Measurements from ENCODE around the gene GK2. TPM values are rescaled to one million over a fixed set of nuclear protein-coding genes. Genes with fewer than 3 reads are reported as not detected.

The GK2 gene
- total RNA-seq = not detected in 2 replicates

DNA sequence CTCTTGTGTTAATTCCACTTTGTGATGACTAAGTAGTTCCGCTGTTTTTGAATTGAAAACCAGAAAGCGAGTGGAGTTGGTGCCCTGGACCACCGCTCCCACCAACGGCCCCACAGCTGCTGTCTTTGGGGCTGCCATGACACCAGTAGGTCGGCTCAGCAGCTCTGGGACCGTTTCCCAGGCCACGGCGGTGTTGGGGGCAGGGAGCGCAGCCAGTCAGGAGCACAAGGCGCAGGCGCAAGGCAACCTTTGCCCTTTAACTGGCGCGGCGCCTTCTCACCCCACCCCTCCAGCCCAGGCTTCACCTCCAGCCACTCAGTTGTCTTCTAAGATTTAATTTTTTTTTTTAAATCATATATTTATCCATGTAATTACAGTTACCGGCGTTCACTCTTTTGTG is at the start of gene GK2:
Gene GK2 (minus strand): TSS at position 166 of the 400 bp plus-strand sequence. CDS start 28 bp downstream, at position 138.
- H3K27ac Mint-ChIP-seq = no peak within 1 kb of the TSS
- no peaks in the 10 kb centered on the region for H3K36me3 Mint-ChIP-seq (ENCODE audit: low read depth)
- H3K4me3 Mint-ChIP-seq (ENCODE audit: low read depth) = no peak within 1 kb of the TSS
- no peak for DNase-seq (ENCODE audit: low spot score)
- no peaks in the 10 kb centered on the region for H3K27me3 Mint-ChIP-seq (ENCODE audit: low read depth)
- intact Hi-C loops (cut with micrococcal nuclease) = no loop called here
- H3K9me3 Mint-ChIP-seq = no peaks in the 10 kb centered on the region
- H3K4me1 Mint-ChIP-seq (ENCODE audit: low read depth) = no peaks in the 10 kb centered on the region

DNA sequence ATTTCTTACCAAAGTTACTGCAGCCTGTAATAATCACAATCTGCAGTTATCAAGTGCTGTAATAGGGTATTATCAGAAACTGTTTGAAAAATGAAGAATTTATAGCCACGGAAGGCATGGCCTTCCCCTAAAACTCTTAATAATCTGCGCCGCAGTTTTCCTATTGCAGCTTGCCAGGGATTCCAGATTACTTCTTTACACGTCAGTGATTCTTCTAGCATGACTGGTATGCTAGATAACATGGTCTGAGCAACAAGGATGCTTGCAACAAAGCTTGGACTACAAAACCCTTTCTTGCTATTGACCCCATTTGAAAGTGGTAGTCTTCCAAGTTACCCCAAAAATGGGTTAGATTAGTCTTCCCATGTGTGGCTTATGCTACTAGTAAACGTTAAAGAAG is 47.2 kb upstream of the GK2 start:
- Mint-ChIP-seq H3K27me3 (ENCODE audit: low read depth) (no peaks in the 10 kb centered on the region), H3K4me3 (ENCODE audit: low read depth) (no peak overlapping the region)

DNA sequence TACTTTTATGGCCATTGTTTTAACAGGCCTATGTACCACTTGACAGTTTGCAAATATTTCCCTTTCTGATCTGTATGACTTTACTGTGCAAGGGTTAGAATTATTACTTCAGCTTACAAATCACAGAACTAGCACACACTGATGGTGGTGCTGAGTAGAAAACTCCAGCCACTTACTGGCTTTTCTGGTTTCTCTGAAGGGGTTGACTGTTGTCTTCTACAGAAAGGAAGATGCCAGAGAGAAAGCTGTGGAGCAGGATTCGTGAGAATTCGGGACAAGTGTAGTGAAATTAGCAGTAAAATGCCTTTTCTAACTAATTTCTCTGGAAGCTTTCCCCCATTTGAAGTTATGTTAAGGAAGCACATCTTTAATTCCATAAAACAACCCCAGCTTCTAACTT is 46.6 kb upstream of the GK2 start:
- Mint-ChIP-seq H3K27ac (no peak overlapping the region), H3K4me3 (ENCODE audit: low read depth) (no peak overlapping the region), H3K36me3 (ENCODE audit: low read depth) (no peaks in the 10 kb centered on the region), H3K4me1 (ENCODE audit: low read depth) (no peaks in the 10 kb centered on the region), H3K27me3 (ENCODE audit: low read depth) (no peaks in the 10 kb centered on the region), H3K9me3 (no peaks in the 10 kb centered on the region)
- intact Hi-C loops (cut with micrococcal nuclease) = no loop called here
- DNase-seq (ENCODE audit: low spot score) = no peak

More for the DNA sequence above, 47.2 kb upstream of the GK2 start:
- no peak for DNase-seq (ENCODE audit: low spot score)
- Mint-ChIP-seq H3K36me3 (ENCODE audit: low read depth) (no peaks in the 10 kb centered on the region), H3K4me1 (ENCODE audit: low read depth) (no peaks in the 10 kb centered on the region), H3K27ac (no peak overlapping the region), H3K9me3 (no peaks in the 10 kb centered on the region)
- intact Hi-C loops (cut with micrococcal nuclease) = no loop called here

DNA sequence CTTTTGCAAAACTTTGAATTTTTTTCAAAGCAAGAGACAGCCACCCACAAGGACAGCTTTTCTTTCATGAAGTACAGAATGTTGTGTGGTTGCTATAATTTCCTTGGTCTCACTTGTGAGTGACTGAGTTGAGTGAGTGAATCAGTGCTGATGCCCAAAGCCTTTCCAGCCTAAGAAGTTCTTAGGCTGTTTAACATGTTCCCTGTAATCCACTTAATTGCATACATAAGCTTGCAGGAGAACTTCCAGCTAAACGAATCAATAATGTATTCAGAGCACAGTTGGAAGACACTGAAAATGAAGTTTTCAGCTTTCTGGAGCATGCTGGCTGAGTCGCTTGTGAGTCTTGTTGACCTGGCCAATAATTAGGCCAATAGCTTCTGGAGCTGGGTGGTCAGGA is 42.0 kb upstream of the GK2 start:
- Mint-ChIP-seq H3K36me3 (ENCODE audit: low read depth) (no peaks in the 10 kb centered on the region), H3K27me3 (ENCODE audit: low read depth) (no peaks in the 10 kb centered on the region), H3K27ac (no peak overlapping the region), H3K9me3 (no peaks in the 10 kb centered on the region), H3K4me1 (ENCODE audit: low read depth) (no peaks in the 10 kb centered on the region), H3K4me3 (ENCODE audit: low read depth) (no peak overlapping the region)
- no peak for DNase-seq (ENCODE audit: low spot score)
- intact Hi-C loops (cut with micrococcal nuclease) = no loop called here

DNA sequence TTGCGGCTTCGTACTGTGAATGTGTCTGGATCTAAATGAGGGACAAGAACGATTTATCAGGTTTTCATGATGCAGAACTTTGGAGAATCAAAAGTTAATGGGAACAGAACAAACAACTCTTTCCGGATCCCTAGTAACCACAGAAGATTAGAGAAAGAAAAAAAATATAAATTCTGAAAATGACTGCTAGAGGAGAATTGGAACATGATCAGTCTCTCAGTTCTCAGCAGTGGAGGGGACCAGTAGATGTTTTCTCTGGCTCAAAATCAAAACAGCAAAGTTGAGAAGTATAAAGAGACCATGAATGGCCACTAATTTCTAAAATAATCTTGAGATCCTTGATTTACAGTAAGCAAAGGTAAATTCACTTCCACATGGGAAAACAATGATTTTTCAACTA is 38.1 kb upstream of the GK2 start:
- Mint-ChIP-seq H3K4me3 (ENCODE audit: low read depth) (no peak overlapping the region), H3K27ac (no peak overlapping the region), H3K36me3 (ENCODE audit: low read depth) (no peaks in the 10 kb centered on the region), H3K4me1 (ENCODE audit: low read depth) (no peaks in the 10 kb centered on the region), H3K27me3 (ENCODE audit: low read depth) (no peaks in the 10 kb centered on the region), H3K9me3 (no peaks in the 10 kb centered on the region)
- intact Hi-C loops (cut with micrococcal nuclease) = no loop called here
- no peak for DNase-seq (ENCODE audit: low spot score)

DNA sequence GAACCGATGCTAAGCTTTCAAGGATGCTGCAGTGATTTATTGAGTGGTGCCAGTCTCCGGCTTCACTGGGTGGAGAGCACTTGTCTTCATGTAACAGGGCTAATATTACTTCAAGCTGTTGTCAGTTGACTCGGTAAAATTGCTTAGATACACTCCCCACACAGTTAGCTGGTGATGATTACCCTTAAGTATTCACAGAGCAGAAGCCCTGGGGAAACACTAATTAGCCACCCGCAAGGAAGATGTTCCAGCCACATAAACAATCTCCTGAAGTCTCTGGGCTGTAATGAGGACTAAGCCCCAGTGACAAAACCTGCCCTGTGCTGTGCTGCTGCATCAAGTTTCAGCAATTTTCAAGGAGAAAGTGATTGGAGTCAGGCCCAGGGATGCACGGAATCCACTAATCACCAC is 37.3 kb upstream of the GK2 start:
- DNase-seq (ENCODE audit: low spot score) = no peak
- intact Hi-C loops (cut with micrococcal nuclease) = no loop called here
- Mint-ChIP-seq H3K27me3 (ENCODE audit: low read depth) (no peaks in the 10 kb centered on the region), H3K9me3 (no peaks in the 10 kb centered on the region), H3K4me1 (ENCODE audit: low read depth) (no peaks in the 10 kb centered on the region), H3K27ac (no peak overlapping the region), H3K36me3 (ENCODE audit: low read depth) (no peaks in the 10 kb centered on the region), H3K4me3 (ENCODE audit: low read depth) (no peak overlapping the region)

DNA sequence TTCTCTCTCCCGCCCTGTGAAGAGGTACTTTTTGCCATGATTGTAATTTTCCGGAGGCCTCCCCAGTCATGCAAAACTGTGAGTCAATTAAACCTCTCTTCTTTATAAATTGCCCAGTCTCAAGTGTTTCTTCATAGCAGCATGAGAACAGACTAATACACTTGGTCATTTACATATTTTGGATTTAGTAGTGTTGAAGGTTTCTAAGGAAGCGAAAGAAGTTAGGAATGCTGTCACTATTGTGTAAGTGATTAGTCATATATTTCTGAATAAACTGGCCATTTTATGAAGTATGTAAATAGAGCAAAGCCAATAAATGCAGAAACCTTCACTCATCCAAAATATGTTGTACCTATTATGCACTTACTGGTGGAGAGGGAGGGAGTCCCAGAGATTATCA is 34.4 kb upstream of the GK2 start:
- H3K4me1 Mint-ChIP-seq (ENCODE audit: low read depth) = no peaks in the 10 kb centered on the region
- H3K36me3 Mint-ChIP-seq (ENCODE audit: low read depth) = no peaks in the 10 kb centered on the region
- H3K4me3 Mint-ChIP-seq (ENCODE audit: low read depth) = no peak overlapping the region
- DNase-seq (ENCODE audit: low spot score) = no peak
- peaks cover 5% of the 10 kb centered on the region for H3K9me3 Mint-ChIP-seq
- no peaks in the 10 kb centered on the region for H3K27me3 Mint-ChIP-seq (ENCODE audit: low read depth)
- no peak overlapping the region for H3K27ac Mint-ChIP-seq
- intact Hi-C loops (cut with micrococcal nuclease) = no loop called here

DNA sequence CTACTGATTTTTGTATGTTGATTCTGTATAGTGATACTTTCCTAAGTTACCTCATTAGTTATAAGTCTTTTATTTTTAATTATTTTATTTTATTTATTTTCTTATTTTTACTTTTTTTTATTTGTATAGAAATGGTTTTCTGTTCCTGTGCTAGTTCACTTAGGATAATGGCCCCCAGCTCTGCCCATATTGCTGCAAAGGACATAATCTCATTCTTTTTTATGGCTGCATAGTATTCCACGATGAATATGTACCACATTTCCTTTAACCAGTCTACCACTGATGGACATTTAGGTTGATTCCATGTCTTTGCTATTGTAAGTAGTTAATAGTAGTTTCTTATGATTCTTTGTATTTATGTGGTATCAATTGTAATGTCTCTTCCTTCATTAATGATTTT is 31.5 kb upstream of the GK2 start:
- H3K4me3 Mint-ChIP-seq (ENCODE audit: low read depth) = no peak overlapping the region
- no peak for DNase-seq (ENCODE audit: low spot score)
- peaks cover 5% of the 10 kb centered on the region for H3K9me3 Mint-ChIP-seq
- intact Hi-C loops (cut with micrococcal nuclease) = no loop called here
- no peak overlapping the region for H3K27ac Mint-ChIP-seq
- H3K36me3 Mint-ChIP-seq (ENCODE audit: low read depth) = no peaks in the 10 kb centered on the region
- no peaks in the 10 kb centered on the region for H3K4me1 Mint-ChIP-seq (ENCODE audit: low read depth)
- H3K27me3 Mint-ChIP-seq (ENCODE audit: low read depth) = no peaks in the 10 kb centered on the region

DNA sequence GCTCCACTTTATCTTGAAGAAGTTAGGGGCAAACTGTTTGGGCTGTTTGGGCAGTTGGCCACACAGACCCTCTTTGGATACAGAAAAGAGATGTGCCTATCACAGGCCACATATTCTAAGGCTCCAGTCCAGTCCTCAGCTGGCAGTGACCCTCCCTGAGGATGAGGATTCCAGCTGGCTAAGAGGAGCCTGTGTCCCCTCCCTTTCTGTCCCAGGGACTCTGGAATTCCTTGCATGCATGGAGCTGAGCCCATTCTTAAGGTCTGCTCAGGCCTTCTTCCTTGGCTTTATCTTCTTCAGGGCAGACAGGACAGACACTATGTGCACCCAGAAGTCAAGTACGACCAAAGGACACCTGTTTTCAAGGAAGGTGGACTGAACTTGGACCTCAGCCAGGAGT is 23.8 kb upstream of the GK2 start:
- intact Hi-C loops (cut with micrococcal nuclease) = no loop called here
- Mint-ChIP-seq H3K4me3 (ENCODE audit: low read depth) (no peak overlapping the region), H3K36me3 (ENCODE audit: low read depth) (no peaks in the 10 kb centered on the region), H3K9me3 (no peaks in the 10 kb centered on the region), H3K27me3 (ENCODE audit: low read depth) (no peaks in the 10 kb centered on the region), H3K4me1 (ENCODE audit: low read depth) (no peaks in the 10 kb centered on the region), H3K27ac (no peak overlapping the region)
- DNase-seq (ENCODE audit: low spot score) = no peak

DNA sequence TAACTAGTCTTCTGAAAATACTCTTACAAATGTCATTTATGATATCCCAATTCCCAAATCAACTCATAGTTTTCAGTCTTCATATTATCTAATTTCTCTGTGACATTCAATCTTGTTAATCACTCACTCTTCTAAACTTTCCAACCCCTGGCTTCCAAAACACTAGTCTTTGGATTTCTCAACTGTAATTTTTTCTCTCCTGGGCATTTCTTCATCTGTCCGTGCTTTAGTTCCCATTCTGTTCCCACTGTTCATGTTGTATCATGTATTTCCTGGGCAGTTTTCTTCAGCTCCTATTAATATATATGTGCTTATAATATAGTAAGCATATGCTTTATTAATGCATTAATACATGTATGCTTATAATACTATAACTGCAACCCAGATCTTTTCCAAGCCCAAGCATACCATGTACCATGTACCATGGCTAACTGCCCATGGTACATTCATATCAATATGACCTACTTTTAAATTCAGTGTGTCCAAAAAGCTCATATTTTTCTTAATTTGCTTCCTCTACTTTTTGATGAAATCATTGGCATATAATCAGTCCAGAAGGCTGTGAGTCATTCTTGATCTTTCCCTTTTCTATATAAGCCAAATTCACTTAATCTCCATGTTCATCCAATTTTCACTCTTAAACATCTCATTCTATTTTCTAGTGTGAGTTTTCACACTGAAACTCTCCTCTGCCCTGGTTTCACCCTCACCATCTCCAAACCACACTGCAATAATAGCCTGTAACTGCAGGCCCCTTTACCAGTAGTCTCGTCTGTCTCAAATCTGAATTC is 21.3 kb upstream of the GK2 start:
- DNase-seq (ENCODE audit: low spot score) = no peak
- H3K27ac Mint-ChIP-seq = no peak overlapping the region
- no peaks in the 10 kb centered on the region for H3K9me3 Mint-ChIP-seq
- no peaks in the 10 kb centered on the region for H3K4me1 Mint-ChIP-seq (ENCODE audit: low read depth)
- H3K36me3 Mint-ChIP-seq (ENCODE audit: low read depth) = no peaks in the 10 kb centered on the region
- intact Hi-C loops (cut with micrococcal nuclease) = no loop called here
- H3K4me3 Mint-ChIP-seq (ENCODE audit: low read depth) = no peak overlapping the region
- H3K27me3 Mint-ChIP-seq (ENCODE audit: low read depth) = no peaks in the 10 kb centered on the region

DNA sequence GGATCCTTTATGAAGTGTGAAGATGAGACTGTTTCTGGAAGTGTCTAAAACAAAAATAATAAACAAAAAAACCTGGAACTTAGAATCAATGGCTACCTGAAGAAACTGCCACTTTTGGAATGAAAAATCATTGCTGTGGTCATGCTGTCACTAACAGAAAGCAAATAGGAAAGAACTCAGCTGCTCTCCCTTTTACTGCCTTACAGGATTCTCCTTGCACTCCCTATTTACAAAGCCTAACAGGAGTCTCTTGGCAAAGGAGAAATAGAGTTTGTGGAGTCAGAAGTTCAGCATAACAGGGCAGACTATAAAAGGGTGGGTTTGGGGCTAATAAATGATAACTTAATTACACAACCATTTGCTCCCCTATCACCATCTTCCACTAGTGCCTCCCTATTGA is 19.0 kb upstream of the GK2 start:
- Mint-ChIP-seq H3K4me3 (ENCODE audit: low read depth) (no peak overlapping the region), H3K9me3 (no peaks in the 10 kb centered on the region), H3K27me3 (ENCODE audit: low read depth) (no peaks in the 10 kb centered on the region), H3K36me3 (ENCODE audit: low read depth) (no peaks in the 10 kb centered on the region), H3K27ac (no peak overlapping the region), H3K4me1 (ENCODE audit: low read depth) (no peaks in the 10 kb centered on the region)
- no peak for DNase-seq (ENCODE audit: low spot score)
- intact Hi-C loops (cut with micrococcal nuclease) = no loop called here

DNA sequence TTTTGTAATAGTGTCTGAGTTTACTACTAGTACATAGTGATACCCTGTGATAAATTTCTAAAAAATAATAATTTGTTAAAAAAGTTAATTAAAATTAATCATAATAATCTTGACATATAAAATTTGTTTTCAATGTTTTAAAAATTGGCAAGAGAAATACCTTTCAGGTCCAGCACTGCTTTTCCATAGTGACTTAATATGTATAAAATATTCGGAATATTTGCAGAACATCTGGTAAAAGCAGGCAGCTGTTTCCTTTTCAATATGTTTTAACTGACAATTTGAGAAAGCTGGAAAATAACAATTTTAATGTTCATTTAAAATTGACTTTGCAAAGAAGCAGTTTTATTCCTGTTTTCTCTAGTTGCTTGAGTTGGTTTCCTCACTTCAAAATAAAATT is 17.6 kb upstream of the GK2 start:
- H3K4me1 Mint-ChIP-seq (ENCODE audit: low read depth) = no peaks in the 10 kb centered on the region
- DNase-seq (ENCODE audit: low spot score) = no peak
- no peaks in the 10 kb centered on the region for H3K36me3 Mint-ChIP-seq (ENCODE audit: low read depth)
- H3K27ac Mint-ChIP-seq = no peak overlapping the region
- H3K4me3 Mint-ChIP-seq (ENCODE audit: low read depth) = no peak overlapping the region
- intact Hi-C loops (cut with micrococcal nuclease) = no loop called here
- no peaks in the 10 kb centered on the region for H3K9me3 Mint-ChIP-seq
- H3K27me3 Mint-ChIP-seq (ENCODE audit: low read depth) = no peaks in the 10 kb centered on the region

DNA sequence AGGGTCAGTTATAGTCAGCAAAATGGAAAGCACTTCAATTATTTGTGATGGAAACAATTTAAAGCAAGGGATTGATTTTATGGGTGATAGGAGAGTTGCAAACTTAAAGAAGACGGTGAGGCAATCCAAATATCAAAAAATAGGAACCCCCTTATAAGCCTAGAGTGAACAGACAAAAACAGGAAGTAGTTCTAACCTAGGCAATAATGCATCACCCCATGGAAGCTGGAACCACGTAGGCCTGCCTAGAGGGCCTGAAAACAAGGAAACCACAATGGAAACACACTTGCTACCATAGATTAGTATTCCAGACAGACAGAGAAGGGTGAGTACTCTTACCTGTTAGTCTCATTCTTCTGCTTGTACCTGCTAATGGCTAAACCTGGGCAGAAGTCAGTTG is 13.5 kb upstream of the GK2 start:
- DNase-seq (ENCODE audit: low spot score) = no peak
- Mint-ChIP-seq H3K4me3 (ENCODE audit: low read depth) (no peak overlapping the region), H3K27me3 (ENCODE audit: low read depth) (no peaks in the 10 kb centered on the region), H3K27ac (no peak overlapping the region), H3K4me1 (ENCODE audit: low read depth) (no peaks in the 10 kb centered on the region), H3K36me3 (ENCODE audit: low read depth) (no peaks in the 10 kb centered on the region), H3K9me3 (no peaks in the 10 kb centered on the region)
- intact Hi-C loops (cut with micrococcal nuclease) = no loop called here

DNA sequence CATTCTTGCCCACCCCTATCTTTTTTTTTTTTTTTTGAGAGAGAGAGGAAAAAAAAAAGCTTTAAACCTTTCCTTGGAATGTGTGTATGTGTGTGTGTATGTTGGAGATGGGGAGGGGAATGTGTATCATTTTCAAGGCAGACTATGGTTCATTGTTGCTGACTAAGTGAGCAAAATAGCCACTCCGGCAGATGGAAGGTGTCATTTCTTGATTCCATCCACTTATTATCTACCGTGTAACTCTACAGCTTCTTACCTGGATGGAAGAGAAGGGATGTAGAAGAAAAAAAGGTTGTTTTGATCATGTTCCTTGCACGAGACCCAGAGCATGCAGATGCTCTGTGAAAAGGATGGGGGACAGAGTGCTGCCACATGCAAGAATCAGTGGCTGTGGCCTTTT is 5.9 kb upstream of the GK2 start:
- Mint-ChIP-seq H3K4me1 (ENCODE audit: low read depth) (no peaks in the 10 kb centered on the region), H3K9me3 (no peaks in the 10 kb centered on the region), H3K27ac (no peak overlapping the region), H3K36me3 (ENCODE audit: low read depth) (no peaks in the 10 kb centered on the region), H3K4me3 (ENCODE audit: low read depth) (no peak overlapping the region), H3K27me3 (ENCODE audit: low read depth) (no peaks in the 10 kb centered on the region)
- intact Hi-C loops (cut with micrococcal nuclease) = no loop called here
- no peak for DNase-seq (ENCODE audit: low spot score)

Measured in activated T-helper 2 cell treated with anti-CD3 and anti-CD28 coated beads, Interferon-gamma antibody, Interleukin-2, Interleukin-4, amounts not matched to agents 10 μg/mL and 5 μg/mL and 100 μg/mL, durations not matched to agents 14 hours and 24 hours and 36 hours (primary cell).